GM23338 (cell line): Measurements from ENCODE around the gene NBEAL2. TPM values are rescaled to one million over a fixed set of nuclear protein-coding genes. Genes with fewer than 3 reads are reported as not detected.

Experiments
- ATAC-seq: fragments of 200-7000 bp; cut with Tn5 transposase; 3 replicates; pipeline ENCODE4 v1.9.1; 2020
- DNase-seq: peaks from one replicate; pipeline ENCODE4 v3.0.0-alpha.2; 2015; ENCODE audit warnings: low spot score
- H2AFZ ChIP-seq: fragments of 200-600 bp; sonication (generic); 2 replicates; pipeline ENCODE4 v1.8.0; 2016; ENCODE audit warnings: antibody characterized with exemption, mild to moderate bottlenecking, moderate library complexity
- H3F3A ChIP-seq: fragments of 200-600 bp; sonication (generic); replicated peaks from 2 replicates; pipeline ENCODE4 v1.8.0; 2017; ENCODE audit warnings: antibody characterized with exemption, mixed run types, low read depth
- H3K27ac ChIP-seq: fragments of 200-600 bp; sonication (generic); 2 replicates; pipeline ENCODE4 v1.6.1; 2016; ENCODE audit warnings: low read depth
- H3K27me3 ChIP-seq: fragments of 200-600 bp; sonication (generic); 2 replicates; pipeline ENCODE4 v1.8.0; 2016; ENCODE audit warnings: mild to moderate bottlenecking, mixed run types, moderate library complexity; ENCODE audit not compliant: insufficient read depth
- H3K36me3 ChIP-seq: fragments of 200-600 bp; sonication (generic); 2 replicates; pipeline ENCODE4 v1.8.0; 2016; ENCODE audit warnings: mild to moderate bottlenecking; ENCODE audit not compliant: insufficient read depth
- H3K4me1 ChIP-seq: fragments of 200-600 bp; sonication (generic); 2 replicates; pipeline ENCODE4 v1.8.0; 2016; ENCODE audit warnings: mild to moderate bottlenecking, moderate library complexity; ENCODE audit not compliant: insufficient read depth
- H3K4me2 ChIP-seq: fragments of 200-600 bp; sonication (generic); 2 replicates; pipeline ENCODE4 v1.7.1; 2017; ENCODE audit warnings: mixed run types
- H3K4me3 ChIP-seq: fragments of 200-600 bp; sonication (generic); 2 replicates; pipeline ENCODE4 v1.6.1; 2016; ENCODE audit warnings: mixed run types
- H3K79me2 ChIP-seq: fragments of 200-600 bp; sonication (generic); replicated peaks from 2 replicates; pipeline ENCODE4 v1.8.0; 2017; ENCODE audit warnings: mild to moderate bottlenecking; ENCODE audit not compliant: insufficient read depth
- H3K9me2 ChIP-seq: fragments of 200-600 bp; sonication (generic); 2 replicates; pipeline ENCODE4 v1.8.0; 2017; ENCODE audit not compliant: insufficient read depth
- H4K20me1 ChIP-seq: fragments of 200-600 bp; sonication (generic); replicated peaks from 2 replicates; pipeline ENCODE4 v1.8.0; 2017; ENCODE audit warnings: mild to moderate bottlenecking; ENCODE audit not compliant: insufficient read depth
- H3K27ac Mint-ChIP-seq: 2 replicates; pipeline ENCODE4 v1.8.0; 2020; ENCODE audit warnings: inconsistent platforms, mild to moderate bottlenecking, moderate library complexity, mixed read lengths
- H3K27me3 Mint-ChIP-seq: 3 replicates; pipeline ENCODE4 v1.8.0; 2022; ENCODE audit warnings: low read depth, mild to moderate bottlenecking, moderate library complexity, mixed read lengths, inconsistent platforms; ENCODE audit not compliant: insufficient read depth, poor library complexity
- H3K36me3 Mint-ChIP-seq: 3 replicates; pipeline ENCODE4 v1.8.0; 2021; ENCODE audit warnings: low read depth, mild to moderate bottlenecking, inconsistent platforms, moderate library complexity, mixed read lengths
- H3K4me1 Mint-ChIP-seq: 3 replicates; pipeline ENCODE4 v1.8.0; 2020; ENCODE audit warnings: mild to moderate bottlenecking, inconsistent platforms, mixed read lengths
- H3K4me3 Mint-ChIP-seq: 3 replicates; pipeline ENCODE4 v1.8.0; 2021; ENCODE audit warnings: moderate library complexity, mild to moderate bottlenecking, inconsistent platforms, mixed read lengths
- H3K9me3 Mint-ChIP-seq: 3 replicates; pipeline ENCODE4 v1.8.0; 2020; ENCODE audit warnings: moderate library complexity, mild to moderate bottlenecking, inconsistent platforms, mixed read lengths
- CTCF ChIP-seq, 2 experiments: fragments of 200-600 bp in 1 of 2; sonication (generic) in 1 of 2; conservative IDR thresholded peaks; 2 replicates each; pipeline versions ENCODE4 v1.5.1 to v1.6.1; 2016 to 2017; ENCODE audit warnings: antibody characterized with exemption in 2 of 2, low read depth in 2 of 2, mild to moderate bottlenecking in 2 of 2, moderate library complexity in 1 of 2
- EZH2 ChIP-seq: fragments of 200-600 bp; sonication (generic); IDR thresholded peaks from one replicate; pipeline ENCODE4 v1.8.0; 2017; ENCODE audit warnings: antibody characterized with exemption, mild to moderate bottlenecking, low read depth; ENCODE audit not compliant: unreplicated experiment
- EZH2phosphoT487 ChIP-seq: fragments of 200-600 bp; sonication (generic); IDR thresholded peaks from one replicate; pipeline ENCODE4 v1.8.1; 2018; ENCODE audit warnings: antibody characterized with exemption; ENCODE audit not compliant: unreplicated experiment
- JUNB ChIP-seq: IDR thresholded peaks from one replicate; pipeline ENCODE4 v1.6.1; 2016; ENCODE audit warnings: antibody characterized with exemption; ENCODE audit not compliant: unreplicated experiment
- NANOG ChIP-seq: IDR thresholded peaks from 2 replicates; pipeline ENCODE4 v1.6.1; 2016; ENCODE audit warnings: antibody characterized with exemption, borderline replicate concordance
- REST ChIP-seq: IDR thresholded peaks from one replicate; pipeline ENCODE4 v1.6.1; 2018; ENCODE audit warnings: antibody characterized with exemption; ENCODE audit not compliant: unreplicated experiment
- STAT1 ChIP-seq: IDR thresholded peaks from one replicate; pipeline ENCODE4 v1.6.1; 2016; ENCODE audit warnings: antibody characterized with exemption; ENCODE audit not compliant: unreplicated experiment
- ZNF331 ChIP-seq: fragments of 250-450 bp; sonication (Bioruptor Pico); IDR thresholded peaks from 2 replicates; pipeline ENCODE4 v1.5.0; 2020; ENCODE audit warnings: low read depth, mild to moderate bottlenecking, moderate library complexity
- ZNF462 ChIP-seq: fragments of 250-450 bp; sonication (Bioruptor Pico); IDR thresholded peaks from 2 replicates; pipeline ENCODE4 v1.5.0; 2020; ENCODE audit warnings: mild to moderate bottlenecking, moderate library complexity
- polyA plus RNA-seq: library from polyadenylated mRNA; unstranded; fragments of >200 nt; fragmentation: Nextera tagmentation; extraction: Ambion mirVana; gene quantifications from 2 replicates; pipeline ENCODE4 v1.2.1, GENCODE V29; 2016
- total RNA-seq: library from RNA; depleted of rRNA; stranded (reverse); fragments of >200 nt; shearing (Covaris generic); gene quantifications from 2 replicates; pipeline ENCODE4 v1.2.3, GENCODE V29; 2014

The NBEAL2 gene
- total and polyA plus RNA-seq, 2 experiments from 2014 or later, result 13.5 to 79.9 TPM

- no peak overlapping the region for H3K27ac Mint-ChIP-seq
- H3K36me3 Mint-ChIP-seq, result peaks cover 6% of the 10 kb centered on the region; the same call in 2 of the 3 replicates
- H3K27me3 Mint-ChIP-seq, result peaks cover 16% of the 10 kb centered on the region
- Histone ChIP-seq H3K79me2 (no peaks in the 10 kb centered on the region), H4K20me1 (no peaks in the 10 kb centered on the region; the same call in 1 of the 2 replicates), H3K4me1 (no peaks in the 10 kb centered on the region), H3K4me3 (no peak overlapping the region), H3K27ac (no peak overlapping the region), H3K4me2 (no peak overlapping the region), H3K27me3 (no peaks in the 10 kb centered on the region), H2AFZ (no peak overlapping the region), H3F3A (no peaks in the 10 kb centered on the region), H3K9me2 (no peaks in the 10 kb centered on the region), H3K36me3 (no peaks in the 10 kb centered on the region; the same call in 1 of the 2 replicates)
- peaks cover 5% of the 10 kb centered on the region; the same call in 2 of the 3 replicates for H3K4me1 Mint-ChIP-seq
- DNase-seq (no peak), ATAC-seq (no peak)
- H3K4me3 Mint-ChIP-seq, result no peak overlapping the region
- TF ChIP-seq NANOG (no peak), STAT1 (no peak), ZNF462 (CRISPR knock-in tag) (no peak), EZH2phosphoT487 (no peak), EZH2 (no peak), REST (no peak), CTCF (conservative IDR thresholded peaks at IDR 0.05; ENCODE audit: low read depth in 2 of 2) (no peak), ZNF331 (CRISPR knock-in tag) (no peak), JUNB (no peak)
- no peaks in the 10 kb centered on the region for H3K9me3 Mint-ChIP-seq
Measured at GRCh38 chr3:46997453-46998091, 18.1 kb downstream of the NBEAL2 start.
